H9 (cell line): Measurements from ENCODE around the gene ENTPD6. TPM values are rescaled to one million over a fixed set of nuclear protein-coding genes. Genes with fewer than 3 reads are reported as not detected.

Experiments
- DNase-seq: peaks from one replicate; pipeline ENCODE4 v3.0.0-alpha.2; 2017
- H2AFZ ChIP-seq: one replicate; pipeline ENCODE4 v1.6.1; 2013; ENCODE audit warnings: mild to moderate bottlenecking, low read length, control low read depth, moderate library complexity
- H2AK5ac ChIP-seq: 2 replicates; pipeline ENCODE4 v1.6.1; 2013; ENCODE audit warnings: low read length, control low read depth, mixed read lengths; ENCODE audit not compliant: insufficient read length
- H2BK120ac ChIP-seq: one replicate; pipeline ENCODE4 v1.6.1; 2013; ENCODE audit warnings: low read depth, mild to moderate bottlenecking, low read length, control low read depth, inconsistent platforms; ENCODE audit not compliant: poor library complexity, severe bottlenecking
- H2BK12ac ChIP-seq: 2 replicates; pipeline ENCODE4 v1.6.1; 2013; ENCODE audit warnings: low read length, control low read depth, mixed read lengths, low read depth; ENCODE audit not compliant: insufficient read length
- H2BK15ac ChIP-seq: 2 replicates; pipeline ENCODE4 v1.6.1; 2013; ENCODE audit warnings: low read depth, low read length, control low read depth
- H2BK20ac ChIP-seq: one replicate; pipeline ENCODE4 v1.6.1; 2013; ENCODE audit warnings: low read depth, mild to moderate bottlenecking, low read length, control low read depth, inconsistent platforms; ENCODE audit not compliant: poor library complexity, severe bottlenecking
- H2BK5ac ChIP-seq: 2 replicates; pipeline ENCODE4 v1.6.1; 2013; ENCODE audit warnings: low read length, control low read depth, mixed read lengths; ENCODE audit not compliant: insufficient read length
- H3K14ac ChIP-seq: 2 replicates; pipeline ENCODE4 v1.6.1; 2013; ENCODE audit warnings: low read length, control low read depth; ENCODE audit not compliant: insufficient read depth
- H3K18ac ChIP-seq: 2 replicates; pipeline ENCODE4 v1.6.1; 2013; ENCODE audit warnings: low read depth, mild to moderate bottlenecking, mixed read lengths, low read length, control low read depth; ENCODE audit not compliant: insufficient read length
- H3K23ac ChIP-seq: 2 replicates; pipeline ENCODE4 v1.6.1; 2013; ENCODE audit warnings: low read length, control low read depth, mixed read lengths, low read depth; ENCODE audit not compliant: insufficient read length
- H3K23me2 ChIP-seq: 2 replicates; pipeline ENCODE4 v1.6.1; 2013; ENCODE audit warnings: low read depth, mild to moderate bottlenecking, mixed read lengths, low read length, control low read depth; ENCODE audit not compliant: insufficient read length, poor library complexity, severe bottlenecking
- H3K27ac ChIP-seq: 2 replicates; pipeline ENCODE4 v1.5.1; 2013; ENCODE audit warnings: low read length, control low read depth, mixed read lengths, low read depth; ENCODE audit not compliant: insufficient read length
- H3K27me3 ChIP-seq: 2 replicates; pipeline ENCODE4 v1.6.1; 2013; ENCODE audit warnings: low read length, control low read depth, inconsistent platforms; ENCODE audit not compliant: insufficient read depth
- H3K4ac ChIP-seq: 2 replicates; pipeline ENCODE4 v1.6.1; 2013; ENCODE audit warnings: low read depth, mild to moderate bottlenecking, control low read depth, inconsistent platforms, low read length, moderate library complexity
- H3K4me1 ChIP-seq: 2 replicates; pipeline ENCODE4 v1.6.1; 2013; ENCODE audit warnings: low read length, control low read depth, inconsistent platforms; ENCODE audit not compliant: insufficient read depth
- H3K4me2 ChIP-seq: 2 replicates; pipeline ENCODE4 v1.6.1; 2013; ENCODE audit warnings: low read length, control low read depth, mixed read lengths; ENCODE audit not compliant: insufficient read length, insufficient read depth
- H3K56ac ChIP-seq: 2 replicates; pipeline ENCODE4 v1.6.1; 2013; ENCODE audit warnings: low read depth, mild to moderate bottlenecking, mixed read lengths, low read length, control low read depth; ENCODE audit not compliant: insufficient read length
- H3K79me1 ChIP-seq: 2 replicates; pipeline ENCODE4 v1.6.1; 2013; ENCODE audit warnings: low read depth, mild to moderate bottlenecking, moderate library complexity, low read length, control low read depth, inconsistent platforms; ENCODE audit not compliant: insufficient read depth, poor library complexity, severe bottlenecking
- H3K79me2 ChIP-seq: 2 replicates; pipeline ENCODE4 v1.6.1; 2013; ENCODE audit warnings: low read length, control low read depth, inconsistent platforms; ENCODE audit not compliant: insufficient read depth
- H3K9ac ChIP-seq: 2 replicates; pipeline ENCODE4 v1.6.1; 2013; ENCODE audit warnings: low read length, control low read depth, mixed read lengths; ENCODE audit not compliant: insufficient read length; ENCODE audit errors: extremely low read depth
- H3K9me3 ChIP-seq: one replicate; pipeline ENCODE4 v1.6.1; 2013; ENCODE audit warnings: low read depth, low read length, inconsistent platforms; ENCODE audit not compliant: control insufficient read depth
- H3T11ph ChIP-seq: one replicate; pipeline ENCODE4 v1.6.1; 2013; ENCODE audit warnings: mild to moderate bottlenecking, low read length, control low read depth, inconsistent platforms
- H4K20me1 ChIP-seq: one replicate; pipeline ENCODE4 v1.6.1; 2013; ENCODE audit not compliant: control insufficient read depth, insufficient read length, insufficient read depth
- H4K5ac ChIP-seq: 2 replicates; pipeline ENCODE4 v1.6.1; 2013; ENCODE audit warnings: low read depth, mild to moderate bottlenecking, mixed read lengths, low read length, control low read depth; ENCODE audit not compliant: insufficient read length
- H4K8ac ChIP-seq: replicated peaks from 2 replicates; pipeline ENCODE4 v1.6.1; 2013; ENCODE audit warnings: low read length, control low read depth, mixed read lengths, low read depth; ENCODE audit not compliant: insufficient read length
- H4K91ac ChIP-seq: 2 replicates; pipeline ENCODE4 v1.6.1; 2013; ENCODE audit warnings: low read depth, mild to moderate bottlenecking, moderate library complexity, mixed read lengths, low read length, control low read depth; ENCODE audit not compliant: insufficient read length
- H3K27ac Mint-ChIP-seq, 3 experiments: 2 replicates in 2 of 3; 3 replicates in 1 of 3; pipeline ENCODE4 v1.8.0; 2020 to 2021; ENCODE audit warnings: mixed read lengths in 3 of 3, mild to moderate bottlenecking in 1 of 3, moderate library complexity in 1 of 3
- H3K27me3 Mint-ChIP-seq: 2 replicates; pipeline ENCODE4 v1.8.0; 2021; ENCODE audit warnings: low read depth, mild to moderate bottlenecking, moderate library complexity, mixed read lengths
- H3K36me3 Mint-ChIP-seq, 3 experiments: 2 replicates in 2 of 3; 3 replicates in 1 of 3; pipeline ENCODE4 v1.8.0; 2020 to 2021; ENCODE audit warnings: low read depth in 3 of 3, mixed read lengths in 3 of 3; ENCODE audit not compliant: insufficient read depth in 1 of 3
- H3K4me1 Mint-ChIP-seq, 2 experiments: 2 replicates each; pipeline ENCODE4 v1.8.0; 2020; ENCODE audit warnings: mixed read lengths in 2 of 2
- H3K4me3 Mint-ChIP-seq, 2 experiments: 2 replicates in 1 of 2; 3 replicates in 1 of 2; pipeline ENCODE4 v1.8.0; 2020 to 2021; ENCODE audit warnings: mild to moderate bottlenecking in 2 of 2, mixed read lengths in 2 of 2, moderate library complexity in 1 of 2
- H3K9me3 Mint-ChIP-seq, 2 experiments: 2 replicates in 1 of 2; 3 replicates in 1 of 2; pipeline ENCODE4 v1.8.0; 2020; ENCODE audit warnings: mild to moderate bottlenecking in 2 of 2, mixed read lengths in 2 of 2, moderate library complexity in 1 of 2
- WGBS: extraction: QIAGEN DNeasy Blood & Tissue Kit; methylation state at CpG from one replicate; pipeline ENCODE4 v1.1.7; 2013; ENCODE audit warnings: missing lambda C conversion rate, low lambda C conversion rate, mixed read lengths; ENCODE audit not compliant: insufficient read length; ENCODE audit errors: extremely low coverage; 5-methylcytosine and 5-hydroxymethylcytosine counted together
- total RNA-seq: library from RNA; stranded (reverse); gene quantifications from 2 replicates; pipeline ENCODE4 v1.2.1, GENCODE V29; 2021
- TF ChIP-seq, protein P1 (sequence below): fragments of 200-600 bp; sonication (generic); conservative IDR thresholded peaks from 3 replicates; pipeline ENCODE4 v1.8.0; 2021; ENCODE audit warnings: antibody characterized with exemption, mild to moderate bottlenecking

Gene ENTPD6
- total RNA-seq, 1 experiment from 2014 or later: 57.4 TPM

DNA sequence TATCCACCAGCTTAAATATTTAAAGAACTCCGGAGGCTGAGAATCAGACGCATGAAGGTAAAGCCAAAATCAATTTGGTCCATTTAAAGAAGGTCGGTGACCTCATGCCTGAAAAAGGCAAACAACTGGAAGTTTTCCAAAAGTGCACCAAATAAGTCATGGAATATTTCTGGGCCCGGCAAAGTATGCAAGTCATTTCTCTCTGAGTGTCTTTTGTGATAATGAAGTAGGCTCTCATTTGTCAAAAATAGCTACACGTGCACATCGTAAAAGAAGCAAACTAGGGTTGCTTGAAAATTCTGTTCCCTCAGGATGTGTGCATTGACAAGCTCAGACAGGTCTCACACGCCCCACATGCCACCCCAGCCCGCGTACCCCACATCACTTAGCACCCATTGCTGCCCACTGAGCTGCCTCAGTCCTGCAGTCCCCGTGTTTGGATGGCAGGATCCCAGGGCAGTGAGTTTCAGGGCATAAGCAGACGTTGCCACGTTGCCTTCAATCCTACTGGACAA is 31.9 kb downstream of the ENTPD6 start:
- Histone ChIP-seq H3K23ac (no peak overlapping the region), H2AK5ac (no peak overlapping the region), H4K20me1 (no peaks in the 10 kb centered on the region), H4K5ac (no peak overlapping the region), H3K56ac (no peak overlapping the region), H3K79me1 (no peaks in the 10 kb centered on the region), H3K4me2 (no peak overlapping the region), H4K91ac (no peak overlapping the region), H3K14ac (no peak overlapping the region), H2AFZ (no peak overlapping the region), H3T11ph (no peak overlapping the region), H3K9me3 (no peaks in the 10 kb centered on the region), H4K8ac (no peak overlapping the region), H3K27me3 (no peaks in the 10 kb centered on the region), H2BK12ac (no peak overlapping the region), H3K4ac (no peak overlapping the region), H3K9ac (no peak overlapping the region), H2BK20ac (no peak overlapping the region), H3K4me1 (no peaks in the 10 kb centered on the region), H3K18ac (no peak overlapping the region), H3K27ac (no peak overlapping the region), H2BK15ac (no peak overlapping the region), H2BK5ac (no peak overlapping the region), H3K79me2 (no peaks in the 10 kb centered on the region), H2BK120ac (no peak overlapping the region), H3K23me2 (no peaks in the 10 kb centered on the region)
- H3K4me3 Mint-ChIP-seq: no peak overlapping the region
- TF ChIP-seq, protein P1, sequence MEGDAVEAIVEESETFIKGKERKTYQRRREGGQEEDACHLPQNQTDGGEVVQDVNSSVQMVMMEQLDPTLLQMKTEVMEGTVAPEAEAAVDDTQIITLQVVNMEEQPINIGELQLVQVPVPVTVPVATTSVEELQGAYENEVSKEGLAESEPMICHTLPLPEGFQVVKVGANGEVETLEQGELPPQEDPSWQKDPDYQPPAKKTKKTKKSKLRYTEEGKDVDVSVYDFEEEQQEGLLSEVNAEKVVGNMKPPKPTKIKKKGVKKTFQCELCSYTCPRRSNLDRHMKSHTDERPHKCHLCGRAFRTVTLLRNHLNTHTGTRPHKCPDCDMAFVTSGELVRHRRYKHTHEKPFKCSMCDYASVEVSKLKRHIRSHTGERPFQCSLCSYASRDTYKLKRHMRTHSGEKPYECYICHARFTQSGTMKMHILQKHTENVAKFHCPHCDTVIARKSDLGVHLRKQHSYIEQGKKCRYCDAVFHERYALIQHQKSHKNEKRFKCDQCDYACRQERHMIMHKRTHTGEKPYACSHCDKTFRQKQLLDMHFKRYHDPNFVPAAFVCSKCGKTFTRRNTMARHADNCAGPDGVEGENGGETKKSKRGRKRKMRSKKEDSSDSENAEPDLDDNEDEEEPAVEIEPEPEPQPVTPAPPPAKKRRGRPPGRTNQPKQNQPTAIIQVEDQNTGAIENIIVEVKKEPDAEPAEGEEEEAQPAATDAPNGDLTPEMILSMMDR: no peak
- no peak for DNase-seq
- peaks cover 0 to 12% (median 0%) of the 10 kb centered on the region in 3 experiments; a peak in 1 of 7 replicates for H3K36me3 Mint-ChIP-seq
- no peaks in the 10 kb centered on the region for H3K9me3 Mint-ChIP-seq
- H3K27me3 Mint-ChIP-seq: no peaks in the 10 kb centered on the region
- H3K4me1 Mint-ChIP-seq: peaks cover 12 to 18% of the 10 kb centered on the region in 2 experiments
- no CpG with 5 or more reads among the region's 12 CpGs for WGBS
- H3K27ac Mint-ChIP-seq: 0 out of 7 replicates have a peak overlapping the region, but pooled peaks of 1 of the 3 experiments have one; percentile 9
